ENCODE results near the gene RAD23A.

GRCh38 chr19:12912571-12912970, 33.1 kb upstream of the RAD23A start:
- TF ChIP-seq CTCF (conservative IDR thresholded peaks at IDR 0.05 in 1 of 2, IDR thresholded peaks at IDR 0.05 in 1 of 2; ENCODE audit: low read depth in 1 of 2, low read length in 2 of 2) (no peak), EZH2 (IDR thresholded peaks at IDR 0.05; ENCODE audit: low read length, missing control alignments) (no peak)
